ENCODE results near the gene MORN1.
"Not testable (repeated sequence)": the region's sequence is repeated elsewhere in the genome, so short reads cannot be mapped to it uniquely, and the experiment has no call there.

The MORN1 gene

DNA sequence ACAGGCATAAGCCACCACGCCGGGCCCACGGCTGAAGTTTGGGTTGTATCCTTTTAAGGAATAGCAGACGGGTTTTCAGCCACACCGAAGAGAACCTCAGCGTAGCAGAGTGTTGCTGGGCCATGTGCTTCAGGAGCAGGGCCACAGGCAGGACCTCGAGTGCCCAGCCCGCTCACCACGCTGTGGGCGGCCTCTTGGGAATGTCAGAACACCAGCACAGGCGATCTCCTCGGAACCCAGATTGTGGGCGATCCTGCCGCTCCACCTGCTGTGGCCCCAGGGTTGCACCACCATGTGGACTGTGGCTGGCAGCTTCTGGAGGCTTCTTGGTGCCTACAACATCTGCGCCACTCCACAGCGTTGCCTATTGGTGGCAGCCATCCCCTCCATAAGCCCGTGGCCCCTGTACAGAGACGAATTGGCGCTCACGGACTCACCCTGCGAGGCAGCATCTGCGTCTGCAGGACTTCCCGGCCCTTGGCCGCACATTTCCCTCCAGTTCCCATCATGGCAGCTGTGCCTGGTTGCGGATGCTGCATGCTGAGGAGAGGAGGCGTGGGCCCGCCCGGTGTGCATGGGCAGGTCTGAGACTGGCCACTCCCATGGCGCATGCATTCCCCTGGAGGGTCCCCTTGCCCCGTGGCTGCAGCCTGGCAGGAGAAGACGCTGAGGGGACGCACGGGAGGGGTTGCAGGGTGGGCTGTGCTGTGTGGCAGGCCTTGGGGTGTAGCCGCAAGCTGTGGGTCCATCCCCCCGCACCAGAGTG, 93.9 kb downstream of the MORN1 start:
- Histone ChIP-seq H4K20me1 (ENCODE audit: insufficient read depth, low read length) (peaks cover 79% of the 10 kb centered on the region), H3K27me3 (ENCODE audit: low read depth, low read length) (no peaks in the 10 kb centered on the region), H3K36me3 (replicated peaks; ENCODE audit: low read depth, low read length) (no peaks in the 10 kb centered on the region), H3K9me3 (ENCODE audit: insufficient read depth, low read length) (no peaks in the 10 kb centered on the region), H3K79me2 (ENCODE audit: low read length) (peaks cover 79% of the 10 kb centered on the region), H2AFZ (ENCODE audit: low read depth, low read length) (no peak overlapping the region), H3K27ac (ENCODE audit: low read length) (no peak overlapping the region), H3K4me1 (ENCODE audit: low read length) (peaks cover 28% of the 10 kb centered on the region), H3K9ac (ENCODE audit: low read length) (no peak overlapping the region), H3K4me2 (ENCODE audit: low read length) (no peak overlapping the region), H3K4me3 (ENCODE audit: low read length) (no peak overlapping the region)
- TF ChIP-seq EZH2phosphoT487 (IDR thresholded peaks at IDR 0.05; ENCODE audit: low read depth) = no peak
- TF ChIP-seq, protein P1, sequence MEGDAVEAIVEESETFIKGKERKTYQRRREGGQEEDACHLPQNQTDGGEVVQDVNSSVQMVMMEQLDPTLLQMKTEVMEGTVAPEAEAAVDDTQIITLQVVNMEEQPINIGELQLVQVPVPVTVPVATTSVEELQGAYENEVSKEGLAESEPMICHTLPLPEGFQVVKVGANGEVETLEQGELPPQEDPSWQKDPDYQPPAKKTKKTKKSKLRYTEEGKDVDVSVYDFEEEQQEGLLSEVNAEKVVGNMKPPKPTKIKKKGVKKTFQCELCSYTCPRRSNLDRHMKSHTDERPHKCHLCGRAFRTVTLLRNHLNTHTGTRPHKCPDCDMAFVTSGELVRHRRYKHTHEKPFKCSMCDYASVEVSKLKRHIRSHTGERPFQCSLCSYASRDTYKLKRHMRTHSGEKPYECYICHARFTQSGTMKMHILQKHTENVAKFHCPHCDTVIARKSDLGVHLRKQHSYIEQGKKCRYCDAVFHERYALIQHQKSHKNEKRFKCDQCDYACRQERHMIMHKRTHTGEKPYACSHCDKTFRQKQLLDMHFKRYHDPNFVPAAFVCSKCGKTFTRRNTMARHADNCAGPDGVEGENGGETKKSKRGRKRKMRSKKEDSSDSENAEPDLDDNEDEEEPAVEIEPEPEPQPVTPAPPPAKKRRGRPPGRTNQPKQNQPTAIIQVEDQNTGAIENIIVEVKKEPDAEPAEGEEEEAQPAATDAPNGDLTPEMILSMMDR (IDR thresholded peaks at IDR 0.05; ENCODE audit: low read depth, low read length) = no peak

- no peak overlapping the region for H3K9ac ChIP-seq (ENCODE audit: low read length)
- H3K4me3 ChIP-seq (ENCODE audit: low read length) = no peak overlapping the region
- H3K79me2 ChIP-seq (ENCODE audit: low read length) = peaks cover 79% of the 10 kb centered on the region
- H3K9me3 ChIP-seq (ENCODE audit: insufficient read depth, low read length) = no peaks in the 10 kb centered on the region
- H3K4me2 ChIP-seq (ENCODE audit: low read length) = no peak overlapping the region
- peaks cover 6% of the 10 kb centered on the region for H3K27me3 ChIP-seq (ENCODE audit: low read depth, low read length)
- TF ChIP-seq EZH2phosphoT487 (IDR thresholded peaks at IDR 0.05; ENCODE audit: low read depth) = no peak
- TF ChIP-seq, protein P1 (IDR thresholded peaks at IDR 0.05; ENCODE audit: low read depth, low read length) = no peak
- H3K4me1 ChIP-seq (ENCODE audit: low read length) = peaks cover 22% of the 10 kb centered on the region
- H2AFZ ChIP-seq (ENCODE audit: low read depth, low read length) = no peak overlapping the region
- H3K27ac ChIP-seq (ENCODE audit: low read length) = no peak overlapping the region
- H3K36me3 ChIP-seq (replicated peaks; ENCODE audit: low read depth, low read length) = no peaks in the 10 kb centered on the region
- peaks cover 83% of the 10 kb centered on the region for H4K20me1 ChIP-seq (ENCODE audit: insufficient read depth, low read length)
Measured at GRCh38 chr1:2296614-2297013, 94.7 kb downstream of the MORN1 start.

GRCh38 chr1:2296211-2296610, 95.1 kb downstream of the MORN1 start:
- Histone ChIP-seq H3K4me1 (ENCODE audit: low read length) (peaks cover 20% of the 10 kb centered on the region), H3K79me2 (ENCODE audit: low read length) (peaks cover 77% of the 10 kb centered on the region), H4K20me1 (ENCODE audit: insufficient read depth, low read length) (peaks cover 87% of the 10 kb centered on the region)
- H3K4me2 ChIP-seq (ENCODE audit: low read length); H3K9me3 ChIP-seq (ENCODE audit: insufficient read depth, low read length); H3K36me3 ChIP-seq (replicated peaks; ENCODE audit: low read depth, low read length); H3K9ac ChIP-seq (ENCODE audit: low read length); H3K27ac ChIP-seq (ENCODE audit: low read length); H3K27me3 ChIP-seq (ENCODE audit: low read depth, low read length); H2AFZ ChIP-seq (ENCODE audit: low read depth, low read length); H3K4me3 ChIP-seq (ENCODE audit: low read length): not testable (repeated sequence)

DNA sequence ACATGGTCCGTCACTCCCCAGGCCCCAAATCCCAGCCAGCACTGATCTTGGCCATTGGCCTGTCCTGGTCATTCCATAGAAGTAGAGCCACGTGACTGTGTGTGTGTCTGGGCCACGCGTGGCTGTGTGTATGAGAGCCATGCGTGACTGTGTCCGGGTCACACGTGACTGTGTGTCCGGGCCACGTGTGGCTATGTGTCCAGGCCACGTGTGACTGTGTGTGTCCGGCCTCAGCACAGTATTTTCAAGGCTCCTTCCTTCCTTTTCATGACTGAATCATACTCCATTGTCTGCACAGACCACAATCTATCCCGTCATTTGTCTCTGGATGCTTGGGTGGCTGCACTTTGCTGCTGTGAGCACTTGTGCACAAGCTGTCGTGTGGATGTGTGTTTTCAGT, 95.8 kb downstream of the MORN1 start:
- Histone ChIP-seq H3K79me2 (ENCODE audit: low read length) (peaks cover 73% of the 10 kb centered on the region), H3K4me1 (ENCODE audit: low read length) (peaks cover 22% of the 10 kb centered on the region), H3K4me2 (ENCODE audit: low read length) (no peak overlapping the region), H3K27ac (ENCODE audit: low read length) (no peak overlapping the region), H3K9me3 (ENCODE audit: insufficient read depth, low read length) (no peaks in the 10 kb centered on the region), H3K9ac (ENCODE audit: low read length) (no peak overlapping the region), H2AFZ (ENCODE audit: low read depth, low read length) (no peak overlapping the region), H3K36me3 (replicated peaks; ENCODE audit: low read depth, low read length) (no peaks in the 10 kb centered on the region), H3K4me3 (ENCODE audit: low read length) (no peak overlapping the region), H4K20me1 (ENCODE audit: insufficient read depth, low read length) (peaks cover 94% of the 10 kb centered on the region), H3K27me3 (ENCODE audit: low read depth, low read length) (peaks cover 12% of the 10 kb centered on the region)
- no peak for TF ChIP-seq EZH2phosphoT487 (IDR thresholded peaks at IDR 0.05; ENCODE audit: low read depth)
- TF ChIP-seq, protein P1 (IDR thresholded peaks at IDR 0.05; ENCODE audit: low read depth, low read length) = no peak

Data from OCI-LY3 (cell line).